ENCODE data around the gene SCUBE1.

Gene SCUBE1

GRCh38 chr22:43151251-43152002, 191.7 kb downstream of the SCUBE1 start, which contains the start of gene TSPO:
TSS of gene TSPO (plus strand) at chr22:43151559. CDS start at chr22:43159239, 7,680 bp downstream.
- peak; percentile 58 for DNase-seq

- no peak for DNase-seq
Observed at GRCh38 chr22:43150731-43151206, 192.4 kb downstream of the SCUBE1 start.

DNA sequence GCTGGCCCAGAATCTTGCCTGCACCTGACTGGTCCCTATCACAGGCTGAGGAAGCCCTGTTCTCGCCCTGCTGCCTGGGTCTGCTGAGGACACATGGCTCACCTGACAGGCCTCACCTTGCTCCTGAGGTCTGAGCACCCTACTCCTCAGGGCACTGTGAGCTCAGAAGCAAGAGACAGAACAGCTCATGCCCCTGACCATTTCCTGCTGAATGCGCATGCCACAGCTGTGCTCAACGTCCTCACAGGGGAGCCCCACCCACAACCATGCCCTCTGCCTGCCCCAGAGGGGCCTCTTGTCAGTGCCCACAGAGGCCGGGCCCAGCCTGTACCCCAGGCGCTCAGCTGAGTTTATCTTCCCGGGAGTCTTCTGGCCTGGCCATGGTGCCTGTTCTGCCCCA, 194.6 kb downstream of the SCUBE1 start:
- DNase-seq, result no peak

DNA sequence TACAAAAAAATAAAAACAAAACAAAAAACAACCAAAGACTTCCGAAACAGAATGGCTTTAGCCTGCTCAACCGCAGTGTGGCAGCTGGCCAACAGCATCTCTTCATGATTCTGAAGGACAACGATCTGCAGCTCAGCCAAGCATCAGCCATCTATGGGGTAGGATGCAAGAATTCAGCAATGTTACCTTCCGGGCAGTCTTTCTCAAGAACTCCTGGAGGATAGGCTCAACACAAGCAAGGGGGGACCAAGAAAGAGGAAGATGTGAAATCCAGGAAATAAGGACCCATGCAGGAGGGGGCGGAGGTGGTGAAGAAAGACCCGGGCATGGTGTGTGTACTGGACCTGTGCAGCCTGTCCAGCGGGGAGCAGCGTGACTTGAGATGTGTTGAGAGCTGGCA, 195.4 kb downstream of the SCUBE1 start:
- DNase-seq, result no peak

Data from effector CD8-positive, alpha-beta T cell (primary cell).